ENCODE results near the gene ADGRB3. TPM values are rescaled to one million over a fixed set of nuclear protein-coding genes. Genes with fewer than 3 reads are reported as not detected.

The ADGRB3 gene
- total RNA-seq, 2 experiments from 2014 or later, result not detected

- ChIA-PET CTCF (ENCODE audit: unreplicated experiment) (no interaction called here), POLR2A (no interaction called here)
- no peaks in the 10 kb centered on the region for H4K20me1 ChIP-seq (ENCODE audit: insufficient read depth, low read length)
- no peak for DNase-seq (ENCODE audit: low spot score)
- BruUV-seq (replicated peaks), result no TSS peak
- no peak overlapping the region for H3K4me2 ChIP-seq (ENCODE audit: low read length)
- H3K4me3 ChIP-seq (ENCODE audit: low read depth, low read length, poor library complexity, severe bottlenecking), result no peak overlapping the region
- no peaks in the 10 kb centered on the region for H3K4me1 ChIP-seq (ENCODE audit: insufficient read depth, low read length, poor library complexity, severe bottlenecking)
- H3K36me3 ChIP-seq (ENCODE audit: insufficient read depth, low read length), result no peaks in the 10 kb centered on the region
- no peaks in the 10 kb centered on the region for H3K79me2 ChIP-seq (ENCODE audit: insufficient read depth, low read depth, low read length)
- intact Hi-C loops (cut with micrococcal nuclease; ENCODE audit: unreplicated experiment), result no loop called here
- TF ChIP-seq EZH2phosphoT487 (IDR thresholded peaks at IDR 0.05; ENCODE audit: borderline replicate concordance, low read depth, low read length) (no peak), CTCF (conservative IDR thresholded peaks at IDR 0.05; ENCODE audit: low read length) (no peak)
- no peaks in the 10 kb centered on the region for H3K9me3 ChIP-seq (ENCODE audit: low read length)
- no peaks in the 10 kb centered on the region for H3K9me2 ChIP-seq (ENCODE audit: insufficient read depth, low read length)
- no peak overlapping the region for H2AFZ ChIP-seq (ENCODE audit: low read length)
- H3K27ac ChIP-seq (ENCODE audit: low read depth, low read length, poor library complexity, severe bottlenecking), result no peak overlapping the region
Measured at GRCh38 chr6:69238067-69238466, 603.0 kb downstream of the ADGRB3 start.

- TF ChIP-seq EZH2phosphoT487 (IDR thresholded peaks at IDR 0.05; ENCODE audit: borderline replicate concordance, low read depth, low read length), result no peak
- no peak for TF ChIP-seq CTCF (conservative IDR thresholded peaks at IDR 0.05; ENCODE audit: low read length)
- Histone ChIP-seq H3K4me2 (ENCODE audit: low read length) (no peak overlapping the region), H3K79me2 (ENCODE audit: insufficient read depth, low read depth, low read length) (no peaks in the 10 kb centered on the region), H3K9me3 (ENCODE audit: low read length) (no peaks in the 10 kb centered on the region), H3K4me3 (ENCODE audit: low read depth, low read length, poor library complexity, severe bottlenecking) (no peak overlapping the region), H3K4me1 (ENCODE audit: insufficient read depth, low read length, poor library complexity, severe bottlenecking) (no peaks in the 10 kb centered on the region), H3K27ac (ENCODE audit: low read depth, low read length, poor library complexity, severe bottlenecking) (no peak overlapping the region), H3K36me3 (ENCODE audit: insufficient read depth, low read length) (no peaks in the 10 kb centered on the region), H2AFZ (ENCODE audit: low read length) (no peak overlapping the region), H3K9me2 (ENCODE audit: insufficient read depth, low read length) (no peaks in the 10 kb centered on the region), H4K20me1 (ENCODE audit: insufficient read depth, low read length) (no peaks in the 10 kb centered on the region)
- CTCF ChIA-PET (ENCODE audit: unreplicated experiment), result no interaction called here
- no peak for DNase-seq (ENCODE audit: low spot score)
- intact Hi-C loops (cut with micrococcal nuclease; ENCODE audit: unreplicated experiment), result no loop called here
- no TSS peak for BruUV-seq (replicated peaks)
- POLR2A ChIA-PET, result no interaction called here
Measured at GRCh38 chr6:69246983-69247382, 611.9 kb downstream of the ADGRB3 start.

- intact Hi-C loops (cut with micrococcal nuclease; ENCODE audit: unreplicated experiment), result no loop called here
- Histone ChIP-seq H3K4me2 (ENCODE audit: low read length) (no peak overlapping the region), H3K9me3 (ENCODE audit: low read length) (no peaks in the 10 kb centered on the region), H2AFZ (ENCODE audit: low read length) (no peak overlapping the region), H3K27ac (ENCODE audit: low read depth, low read length, poor library complexity, severe bottlenecking) (no peak overlapping the region), H3K4me1 (ENCODE audit: insufficient read depth, low read length, poor library complexity, severe bottlenecking) (no peaks in the 10 kb centered on the region), H3K79me2 (ENCODE audit: insufficient read depth, low read depth, low read length) (no peaks in the 10 kb centered on the region), H3K4me3 (ENCODE audit: low read depth, low read length, poor library complexity, severe bottlenecking) (no peak overlapping the region), H4K20me1 (ENCODE audit: insufficient read depth, low read length) (no peaks in the 10 kb centered on the region), H3K9me2 (ENCODE audit: insufficient read depth, low read length) (no peaks in the 10 kb centered on the region), H3K36me3 (ENCODE audit: insufficient read depth, low read length) (no peaks in the 10 kb centered on the region)
- ChIA-PET CTCF (ENCODE audit: unreplicated experiment) (no interaction called here), POLR2A (no interaction called here)
- DNase-seq (ENCODE audit: low spot score), result no peak
- BruUV-seq (replicated peaks), result no TSS peak
- TF ChIP-seq EZH2phosphoT487 (IDR thresholded peaks at IDR 0.05; ENCODE audit: borderline replicate concordance, low read depth, low read length) (no peak), CTCF (conservative IDR thresholded peaks at IDR 0.05; ENCODE audit: low read length) (no peak)
Measured at GRCh38 chr6:69261010-69261409, 625.9 kb downstream of the ADGRB3 start.

Data from OCI-LY7 (cell line).